NB4 (cell line): ENCODE measurements around the gene NFKB1.

Experiments
- CTCF ChIP-seq: IDR thresholded peaks from one replicate; pipeline ENCODE4 v1.5.1; 2012; ENCODE audit warnings: low read depth, low read length
- MAX ChIP-seq: IDR thresholded peaks from 2 replicates; pipeline ENCODE4 v1.6.1; 2011; ENCODE audit warnings: low read depth, low read length
- POLR2A ChIP-seq: IDR thresholded peaks from 2 replicates; pipeline ENCODE4 v1.6.1; 2011; ENCODE audit warnings: mild to moderate bottlenecking; ENCODE audit not compliant: insufficient read length; ENCODE audit errors: extremely low read depth

GRCh38 chr4:102478186-102478585 lies 23.0 kb upstream of the NFKB1 start:
- TF ChIP-seq POLR2A, result no peak
- no peak for TF ChIP-seq CTCF
- TF ChIP-seq MAX, result no peak
